ENCODE measurements around the gene CCDC33.

CCDC33 gene

DNA sequence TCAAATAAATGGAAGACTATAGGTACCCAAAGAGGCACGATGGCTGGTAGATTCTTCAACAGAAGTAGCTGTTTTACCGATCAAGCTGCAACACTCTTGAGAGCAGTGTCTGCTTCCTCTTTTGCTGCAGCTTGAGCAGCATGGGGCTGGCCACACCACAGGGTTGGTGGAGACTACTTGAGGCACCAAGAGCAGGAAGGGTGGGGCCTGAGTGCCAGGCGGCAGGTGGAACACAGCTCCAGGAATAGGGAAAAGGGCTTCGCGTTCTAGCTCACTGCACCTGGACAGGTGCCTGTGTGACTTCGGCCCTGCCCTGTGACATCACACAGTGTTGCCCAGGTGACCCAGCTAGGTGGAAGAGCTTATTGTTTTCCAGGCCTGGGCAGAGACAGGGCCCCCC, at the start of gene CCDC33:
Gene CCDC33, plus strand, starts transcription at position 365 of the 400 bp plus-strand sequence. CDS start 394 bp downstream, outside the sequence.
- peak; percentile 79 for DNase-seq (ENCODE audit: low spot score)

DNA sequence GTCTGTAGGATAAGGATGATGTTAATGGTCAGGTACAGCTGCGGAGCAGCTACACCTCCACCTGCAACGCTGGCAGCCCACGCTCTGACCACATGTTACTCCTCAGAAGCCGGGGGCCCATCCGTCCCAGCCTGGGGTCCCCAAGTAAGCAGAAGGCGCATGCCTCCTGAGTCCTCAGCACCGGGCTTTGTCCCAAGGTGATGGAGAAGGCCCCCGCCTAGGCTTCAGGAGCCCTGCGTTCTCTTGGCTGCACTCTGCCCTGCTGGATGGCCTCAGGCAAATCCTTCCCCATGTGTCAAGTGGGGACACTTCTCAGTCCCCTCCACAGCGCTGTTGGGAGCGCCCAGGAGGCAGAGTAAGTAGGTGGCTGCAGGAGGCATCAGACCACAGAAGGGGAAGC, 47.9 kb upstream of the CCDC33 start:
- DNase-seq (ENCODE audit: low spot score): no peak

DNA sequence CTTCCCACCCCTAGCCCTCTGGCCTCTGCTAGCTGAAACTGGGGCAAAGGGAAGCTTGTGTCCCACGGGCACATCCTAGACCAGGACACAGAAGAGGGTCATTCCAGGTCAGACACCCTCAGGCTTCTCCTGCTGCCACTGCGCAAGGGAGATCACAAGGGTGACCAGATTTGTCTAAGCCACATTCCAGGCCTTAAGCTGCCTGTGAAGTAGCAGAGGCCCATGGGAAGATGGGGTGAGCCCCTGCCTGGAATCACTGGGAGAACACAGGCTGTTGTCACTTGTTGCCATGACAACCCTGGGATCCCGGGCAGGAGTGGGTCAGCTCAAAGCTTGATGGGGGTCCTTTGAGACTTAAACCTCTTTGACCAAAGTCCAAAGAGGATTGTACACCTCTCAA, 44.3 kb upstream of the CCDC33 start:
- DNase-seq (ENCODE audit: low spot score): no peak

DNA sequence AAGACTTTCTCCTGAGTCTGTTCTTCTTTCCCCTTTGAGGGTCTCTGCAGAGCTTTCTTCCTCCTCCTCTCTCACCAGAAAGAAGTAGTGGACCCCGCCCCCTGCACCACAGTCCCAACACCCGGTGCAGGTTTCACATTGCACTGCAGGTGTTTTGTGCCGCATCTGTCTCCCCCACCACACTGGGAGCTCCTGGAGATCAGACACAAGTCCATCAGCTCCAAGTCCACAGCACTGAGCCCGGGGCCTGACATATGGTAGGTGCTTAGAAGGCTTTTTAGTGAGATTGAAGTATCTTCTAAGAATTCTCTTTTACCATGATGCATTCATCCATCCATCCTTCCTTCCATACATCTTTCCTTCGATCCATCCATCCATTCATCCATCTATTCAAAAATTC, 43.4 kb upstream of the CCDC33 start:
- DNase-seq (ENCODE audit: low spot score): no peak

DNA sequence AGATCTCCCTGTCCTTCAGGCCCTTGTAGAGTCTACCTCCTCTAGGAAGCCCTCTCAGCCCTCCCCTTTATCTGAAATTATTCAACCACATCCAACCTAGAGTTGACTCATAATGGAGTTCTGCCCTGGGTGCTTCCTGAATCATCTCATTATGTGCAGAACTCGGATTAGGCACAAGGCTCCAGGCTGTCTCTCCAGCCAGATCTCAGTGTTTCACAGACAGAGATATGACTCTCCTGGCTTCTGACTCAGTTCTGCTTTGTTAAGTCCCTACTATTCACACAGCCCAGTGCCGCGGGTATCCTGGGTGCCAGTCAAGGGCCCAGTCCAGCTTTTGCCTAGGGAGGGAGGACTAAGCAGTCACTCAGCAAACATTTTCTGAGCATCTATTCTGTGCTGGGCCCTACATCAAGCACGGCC, 42.8 kb upstream of the CCDC33 start:
- peak; percentile 27 for DNase-seq (ENCODE audit: low spot score)

DNA sequence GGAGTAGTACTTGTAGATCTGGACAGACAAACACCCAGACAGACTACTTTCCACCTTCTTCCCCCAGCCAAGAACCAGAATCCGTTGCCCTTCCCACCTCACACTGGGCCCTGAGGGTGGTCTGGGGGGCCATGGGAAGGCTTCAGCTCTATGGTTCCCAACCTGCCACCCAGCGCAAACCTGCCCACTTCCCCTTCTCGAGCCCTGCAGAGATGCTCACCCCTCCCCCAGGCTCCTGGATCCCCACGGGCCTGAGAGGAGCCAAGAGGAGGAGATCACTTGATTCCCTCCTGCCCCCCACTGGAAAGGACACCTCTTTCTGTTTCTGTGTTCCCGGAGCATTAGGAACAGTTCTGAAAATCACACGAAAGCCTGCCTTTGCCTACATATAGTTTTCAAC, 42.2 kb upstream of the CCDC33 start:
- DNase-seq (ENCODE audit: low spot score): no peak

DNA sequence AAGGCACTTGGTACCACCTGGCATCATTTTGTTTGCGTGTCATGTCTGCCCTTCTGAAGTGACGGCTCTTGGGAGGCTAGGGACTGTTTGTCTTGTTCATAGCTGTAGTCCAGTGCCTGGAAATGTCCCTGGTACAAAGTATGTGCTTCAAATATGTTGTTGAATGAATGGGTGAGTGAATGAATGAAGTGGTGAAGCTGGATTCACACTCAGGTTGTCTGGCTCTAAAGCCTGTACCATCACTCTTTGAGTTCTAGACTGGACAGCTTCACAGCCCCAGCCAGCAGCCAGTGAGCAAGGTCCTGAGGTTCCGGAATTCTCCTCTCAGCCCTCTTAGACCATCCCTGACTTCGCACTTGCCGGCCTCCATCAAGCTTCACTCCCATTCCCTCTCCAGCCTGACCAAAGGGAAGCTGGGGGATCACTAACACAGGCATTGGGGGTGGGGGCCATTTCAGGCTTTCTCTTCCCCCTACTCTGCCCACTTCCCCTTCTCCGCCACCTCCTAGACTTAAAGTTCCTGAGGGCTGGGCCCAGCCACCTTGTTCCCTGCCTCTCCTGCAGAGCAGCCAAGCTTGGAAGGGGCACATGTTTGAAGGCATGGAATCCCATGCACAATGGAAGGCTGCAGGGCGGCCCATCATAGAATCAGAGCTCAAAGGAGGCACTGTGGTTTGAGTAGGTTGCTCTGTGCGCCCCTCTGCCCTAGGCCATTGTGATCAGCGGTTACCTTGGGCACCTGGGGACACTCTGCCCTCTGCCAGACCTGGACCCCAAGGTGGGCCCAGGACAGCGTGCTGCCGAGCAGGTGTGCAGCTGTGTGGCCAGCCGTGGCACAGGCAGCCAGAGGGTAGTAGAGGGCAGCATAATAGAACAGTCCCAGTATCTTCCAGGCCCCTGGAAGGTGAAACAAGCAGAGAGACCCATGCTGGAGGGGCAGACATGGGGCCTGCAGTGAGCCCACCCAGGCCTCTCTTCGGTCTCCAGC, 41.3 kb upstream of the CCDC33 start:
- no peak for DNase-seq (ENCODE audit: low spot score)

DNA sequence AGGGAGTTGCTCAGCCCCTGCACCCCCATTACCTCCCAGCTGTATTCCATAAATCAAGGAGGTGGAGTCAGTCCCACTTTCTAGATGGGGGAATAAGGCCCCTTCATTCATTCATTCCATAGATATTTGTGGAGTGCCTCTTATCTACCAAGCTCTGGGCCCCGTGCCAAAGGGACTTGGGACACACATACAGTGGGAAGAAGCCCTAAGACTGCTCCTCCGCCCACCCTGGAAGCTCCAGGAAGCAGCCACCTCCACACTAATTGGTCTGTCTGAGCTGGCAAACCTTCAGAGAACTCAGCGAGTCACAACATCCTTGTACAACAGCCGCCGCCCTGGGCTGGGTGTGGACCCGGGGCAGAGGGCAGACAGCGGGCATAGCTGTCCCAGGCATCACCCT, 40.0 kb upstream of the CCDC33 start:
- peak; percentile 81 for DNase-seq (ENCODE audit: low spot score)

DNA sequence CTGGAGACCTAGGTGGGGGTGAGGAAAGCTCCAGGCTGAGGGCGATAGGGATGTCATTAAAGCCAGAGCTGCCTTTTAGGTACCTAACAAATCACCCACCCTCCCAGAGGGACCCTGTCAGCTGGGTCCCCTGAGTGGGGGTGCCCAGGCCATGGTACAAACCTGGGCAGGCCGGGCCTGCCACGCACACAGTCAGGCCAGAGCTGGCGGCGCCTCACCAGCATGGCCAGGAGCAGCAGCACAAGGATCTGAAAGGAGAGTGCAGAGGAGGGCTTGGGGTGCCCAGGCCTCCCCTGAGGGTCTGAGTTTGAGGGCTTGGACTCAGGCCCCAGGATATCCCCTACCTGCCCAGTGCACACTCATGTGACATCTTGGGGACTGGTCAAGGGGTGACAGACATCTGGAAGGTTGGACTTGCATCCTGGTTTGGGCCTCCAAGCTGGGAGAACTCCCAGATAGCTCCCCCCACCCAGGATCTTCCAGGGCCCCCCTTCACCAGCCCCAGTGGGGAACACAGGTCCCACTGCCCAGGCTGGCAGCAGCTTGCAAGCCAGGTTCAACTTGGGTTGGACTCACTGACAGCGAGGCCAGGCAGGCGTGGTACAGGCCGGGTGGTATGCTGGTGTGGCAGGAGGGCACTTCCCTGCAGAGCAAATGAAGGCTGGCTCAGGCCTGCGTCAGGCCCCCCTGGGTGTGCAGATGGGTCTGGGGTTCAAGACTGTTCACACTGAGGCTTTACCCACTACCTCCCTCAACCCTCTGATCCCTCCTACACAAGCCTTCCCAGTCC, 38.8 kb upstream of the CCDC33 start:
- DNase-seq (ENCODE audit: low spot score): no peak

DNA sequence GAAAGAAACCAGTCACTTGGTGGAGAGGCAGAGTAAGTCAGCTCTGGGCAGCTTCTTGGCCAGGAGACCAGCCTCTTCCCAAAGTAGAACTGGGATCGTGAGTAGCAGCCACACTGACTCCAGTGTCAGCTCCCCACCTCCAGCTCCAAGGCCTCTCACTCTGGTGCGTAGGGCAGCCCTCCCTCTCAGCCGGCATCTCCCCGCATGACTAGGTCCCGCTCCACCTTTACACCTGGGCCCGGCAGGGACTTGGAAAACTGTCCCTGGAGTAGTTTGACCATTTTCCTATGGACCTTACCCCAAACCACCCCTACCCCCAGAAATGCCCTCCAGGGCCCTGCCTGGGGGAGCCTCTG, 36.9 kb upstream of the CCDC33 start:
- no peak for DNase-seq (ENCODE audit: low spot score)

DNA sequence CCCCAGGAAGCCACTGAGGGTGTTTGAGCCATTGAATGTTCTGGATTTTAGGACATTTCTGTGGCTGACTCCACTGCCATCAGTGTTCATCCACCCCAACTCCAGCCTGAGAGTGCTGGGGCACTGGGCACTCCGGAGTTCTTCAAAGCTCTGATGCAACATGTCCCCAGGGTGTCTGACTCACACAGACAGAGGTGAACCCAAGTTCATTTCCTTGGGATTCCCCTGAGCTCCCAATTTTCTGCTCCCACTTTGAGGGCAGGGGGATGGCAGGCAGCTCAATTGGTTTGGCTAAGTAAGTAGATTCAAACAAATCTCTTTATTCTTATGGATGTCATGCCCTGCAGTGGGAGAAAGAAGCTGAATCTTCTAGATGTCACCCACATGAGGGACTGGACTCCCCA, 35.7 kb upstream of the CCDC33 start:
- no peak for DNase-seq (ENCODE audit: low spot score)

DNA sequence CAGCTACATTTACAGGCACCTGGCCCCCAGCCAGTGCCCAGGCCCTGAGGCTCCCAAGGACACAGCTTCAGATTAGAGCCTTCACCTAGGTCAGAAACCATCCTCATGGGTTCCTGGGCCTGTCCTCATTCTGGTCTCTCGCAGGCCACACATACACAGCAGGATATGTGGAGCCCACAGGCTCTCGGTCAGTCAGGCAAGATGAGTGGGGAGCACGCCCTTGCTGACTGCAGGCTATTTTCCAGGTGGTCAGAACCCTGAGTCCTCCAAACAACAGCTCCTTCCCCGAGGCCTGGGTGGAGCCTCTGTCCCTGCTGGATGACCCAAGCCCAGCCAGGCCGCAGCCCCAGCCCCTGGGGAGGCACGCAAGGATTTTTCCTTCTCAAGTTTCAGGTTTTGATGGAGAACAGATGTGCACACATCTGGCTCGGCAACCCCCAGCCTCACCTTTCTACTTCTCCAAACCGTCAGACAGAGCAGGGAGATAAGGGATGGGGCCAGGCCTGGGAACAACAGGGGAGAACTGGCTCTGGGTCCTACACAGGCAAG, 35.2 kb upstream of the CCDC33 start:
- no peak for DNase-seq (ENCODE audit: low spot score)

DNA sequence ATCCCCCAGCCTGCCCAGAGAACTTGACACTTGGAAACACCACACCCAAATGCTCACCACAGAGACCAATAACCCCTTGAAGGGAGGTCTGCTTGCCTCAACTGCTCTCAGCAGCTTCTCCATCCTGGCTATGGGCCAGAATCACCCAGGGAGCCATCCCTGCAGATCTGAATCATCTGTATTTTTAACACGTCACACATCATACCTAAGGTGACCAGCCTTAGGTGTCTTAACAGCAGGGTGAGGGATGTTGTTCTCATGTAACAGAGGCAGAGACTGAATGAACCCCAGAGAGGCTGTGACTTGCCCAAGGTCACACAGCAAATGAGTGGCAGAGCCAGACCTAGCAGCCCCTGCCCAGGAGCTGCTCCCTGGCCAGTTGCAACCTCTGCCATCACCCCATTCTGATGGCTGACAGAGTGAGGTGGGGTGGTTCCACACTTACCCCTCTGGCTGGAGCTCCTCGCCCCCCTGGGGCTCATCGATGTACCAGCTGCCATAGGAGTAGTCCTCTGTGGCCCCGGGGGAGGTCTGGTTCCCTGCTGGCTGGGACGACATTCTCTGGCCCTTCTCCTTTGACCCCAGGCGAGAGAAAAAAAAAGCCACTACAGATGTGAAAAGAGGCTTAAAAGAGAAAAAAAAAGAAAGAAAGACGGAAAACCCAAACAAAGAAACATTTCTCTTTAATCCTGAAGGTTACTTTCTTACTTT, 34.3 kb upstream of the CCDC33 start:
- no peak for DNase-seq (ENCODE audit: low spot score)

DNA sequence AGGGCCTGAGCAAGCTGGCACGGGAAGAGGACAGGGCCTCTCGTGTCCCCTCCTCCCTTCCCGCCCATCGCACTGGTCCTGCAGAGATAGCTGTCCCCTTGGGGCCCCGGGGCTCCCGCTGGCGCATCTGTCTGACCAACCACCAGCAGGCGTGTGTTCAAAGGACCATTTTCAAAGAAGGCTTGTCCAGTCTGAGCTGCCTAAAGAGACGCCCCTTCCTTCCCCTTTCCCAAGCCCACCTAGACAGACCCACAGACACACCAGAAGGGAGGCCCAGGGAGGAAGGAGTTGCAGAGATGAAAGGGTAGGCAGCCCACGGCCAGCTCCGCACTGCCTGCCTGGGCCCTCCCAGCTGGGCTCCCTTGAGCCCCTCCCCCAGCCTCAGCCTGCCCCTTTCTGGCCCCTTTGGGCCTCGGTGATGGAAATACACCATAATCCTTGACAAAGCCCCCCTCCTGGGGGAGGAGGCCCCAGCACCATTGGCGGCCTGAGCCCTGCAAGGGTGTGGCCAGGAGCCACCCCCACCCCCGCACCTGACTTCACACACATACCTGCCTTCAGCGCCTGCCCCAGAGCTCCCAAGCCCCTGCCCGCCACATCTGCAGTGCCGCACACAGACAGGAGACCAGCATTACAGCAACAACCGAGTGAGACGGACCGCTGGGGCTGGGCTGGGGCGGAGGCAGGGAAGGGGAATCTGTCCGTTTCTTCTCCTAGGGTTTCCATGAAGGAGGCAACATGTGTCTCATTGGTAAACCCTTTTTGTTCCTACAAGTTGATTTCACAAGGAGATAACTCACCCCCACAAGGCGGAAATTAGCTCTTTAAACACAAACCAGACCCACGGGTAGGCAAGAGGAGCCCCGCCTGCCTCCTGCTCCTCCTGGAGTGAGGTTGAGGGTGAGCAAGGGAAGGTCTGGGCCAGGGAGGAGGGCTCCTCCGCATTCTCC, 33.4 kb upstream of the CCDC33 start, which contains the start of gene STRA6:
Gene STRA6, minus strand, starts transcription at position 336 of the 950 bp plus-strand sequence. CDS start 520 bp downstream, outside the sequence.
- peak; percentile 80 for DNase-seq (ENCODE audit: low spot score)

DNA sequence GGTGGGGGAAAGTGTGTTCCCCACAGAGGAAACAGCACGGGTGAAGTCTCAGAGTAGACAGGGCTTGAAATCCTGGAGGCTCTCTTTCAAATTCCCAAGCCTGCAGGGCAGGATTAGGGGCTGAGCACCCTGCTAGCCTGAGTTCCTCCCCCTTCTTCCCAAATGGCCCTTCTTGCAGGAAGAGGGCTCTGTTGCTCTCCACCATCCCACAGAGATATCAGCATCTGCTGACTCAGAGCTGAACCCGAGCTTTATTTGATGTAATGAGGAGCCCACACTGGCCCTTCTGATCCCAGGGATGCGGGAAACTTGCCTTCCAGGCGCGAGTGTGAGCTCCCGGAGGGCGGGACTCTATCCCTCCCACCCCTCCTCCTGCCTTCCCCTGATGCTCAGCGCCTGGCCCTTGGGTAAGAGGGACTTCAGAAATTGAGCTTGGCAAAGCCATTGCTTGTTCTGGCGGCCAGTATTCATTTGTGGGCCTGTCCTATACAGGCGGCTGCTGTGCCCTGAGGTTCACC, 32.2 kb upstream of the CCDC33 start:
- DNase-seq (ENCODE audit: low spot score): peak; percentile 74

DNA sequence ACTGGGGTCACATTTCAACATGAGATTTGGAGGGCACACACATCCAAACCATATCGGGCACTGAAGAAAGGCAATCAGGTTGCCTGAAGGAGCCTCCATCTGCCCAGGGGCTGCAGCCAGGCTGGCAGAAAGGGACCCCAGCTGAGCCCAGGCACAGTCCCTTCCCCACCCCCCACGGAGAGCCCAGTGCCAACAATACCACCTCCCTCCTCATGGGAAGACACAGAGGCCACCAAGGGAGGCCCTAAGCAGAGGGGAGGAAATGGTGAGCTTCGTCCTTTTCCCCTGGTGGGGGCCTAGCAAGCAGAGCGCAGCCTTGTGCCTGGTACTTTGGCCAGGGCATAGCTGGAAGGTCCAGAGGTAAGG, 30.6 kb upstream of the CCDC33 start:
- no peak for DNase-seq (ENCODE audit: low spot score)

DNA sequence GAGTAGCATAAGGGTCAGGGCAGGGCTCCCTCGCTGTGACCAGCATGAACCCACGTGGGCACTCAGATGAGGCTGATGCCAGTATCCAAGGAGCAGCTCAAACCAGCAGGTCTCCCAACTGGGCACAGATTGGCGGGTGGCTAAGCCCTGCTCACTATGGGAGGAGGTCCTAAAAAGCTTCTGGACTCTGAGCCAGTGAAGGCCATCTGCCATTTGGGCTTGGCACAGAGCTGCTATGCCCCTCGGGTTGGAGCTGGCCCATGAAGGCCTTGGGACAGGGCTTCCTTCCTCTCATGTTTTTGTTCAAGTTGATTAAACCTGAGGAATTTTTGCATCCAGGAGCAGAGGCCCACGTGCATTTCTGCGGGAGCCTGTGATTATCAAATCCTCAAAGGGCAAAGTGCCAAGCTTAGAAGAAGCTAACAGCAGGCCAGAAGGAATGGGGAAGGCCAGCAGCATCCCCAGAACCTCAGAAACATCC, 29.3 kb upstream of the CCDC33 start:
- DNase-seq (ENCODE audit: low spot score): no peak

DNA sequence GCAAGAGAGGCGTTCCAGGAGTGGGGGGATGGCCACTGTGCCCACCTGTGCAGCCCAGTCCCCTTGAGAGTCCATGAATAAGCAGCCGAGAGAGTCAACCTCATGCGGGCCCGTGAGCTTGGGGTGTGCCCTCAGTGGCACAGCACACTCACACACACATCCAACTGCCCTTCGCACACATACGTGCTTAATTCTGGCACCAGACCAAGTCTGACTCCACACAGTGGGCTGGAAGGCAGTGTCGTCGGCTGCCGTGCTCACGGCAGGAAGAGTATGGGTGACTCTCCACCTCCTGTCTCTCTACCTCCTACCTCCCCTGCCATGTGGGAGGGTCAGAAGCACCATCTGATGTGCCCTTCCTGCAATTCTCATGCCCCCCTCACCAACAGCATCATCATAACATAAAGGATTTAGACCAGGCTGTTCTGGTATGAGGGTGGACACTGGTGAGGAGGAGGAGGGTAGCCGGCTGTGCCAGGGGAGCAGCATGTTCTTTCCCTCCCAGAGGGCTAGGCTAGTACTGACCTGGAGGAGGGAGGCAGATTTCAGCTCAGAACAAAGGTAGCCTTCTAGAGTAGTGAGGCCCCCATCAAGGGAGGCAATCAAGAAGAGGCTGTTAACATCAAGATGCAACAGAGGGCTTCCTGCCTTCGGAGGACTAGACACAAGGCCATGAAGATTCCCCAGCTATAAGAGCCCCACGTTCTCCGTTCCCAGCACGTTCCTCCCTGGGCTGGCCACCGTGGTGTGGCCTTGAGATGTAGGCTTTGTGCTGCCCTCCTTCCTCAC, 28.3 kb upstream of the CCDC33 start:
- peak; percentile 82 for DNase-seq (ENCODE audit: low spot score)

DNA sequence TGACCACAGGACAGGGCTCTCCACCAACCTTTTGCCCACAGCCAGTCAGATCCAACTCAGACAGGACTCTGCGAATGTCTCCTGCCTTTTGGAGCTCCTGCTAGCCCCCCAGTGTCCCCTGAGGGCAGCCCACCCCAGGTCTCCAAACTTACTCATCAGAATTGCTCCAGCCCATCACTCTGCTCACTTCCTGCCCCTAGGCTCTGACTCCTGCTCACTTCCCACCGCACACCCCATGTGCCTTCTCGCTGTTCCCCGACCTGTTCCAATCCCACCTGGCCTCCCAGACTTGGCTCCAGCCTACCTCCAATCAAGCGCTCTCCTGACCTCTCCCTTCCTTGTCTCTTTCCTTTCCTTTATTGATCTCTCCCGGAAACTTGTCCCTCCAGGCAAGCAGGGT, 27.6 kb upstream of the CCDC33 start:
- no peak for DNase-seq (ENCODE audit: low spot score)

Data from SW480 (cell line).